Activated T-cell treated with anti-CD3 and anti-CD28 coated beads, Interleukin-2, amount 50 U/mL, for 4 hours (primary cell): Measurements from ENCODE around the gene HOXC10. TPM values are rescaled to one million over a fixed set of nuclear protein-coding genes. Genes with fewer than 3 reads are reported as not detected.

ENCODE experiments used
- ATAC-seq, 2 donors: fragments of 200-7000 bp; cut with Tn5 transposase; one replicate each; pipeline ENCODE4 v1.10.0; 2021
- DNase-seq: peaks from one replicate; pipeline ENCODE4 v3.0.0-alpha.2; 2020
- H3K27me3 Mint-ChIP-seq: one replicate; pipeline ENCODE4 v1.8.0; 2021; ENCODE audit warnings: low read depth, mixed read lengths
- H3K36me3 Mint-ChIP-seq: one replicate; pipeline ENCODE4 v1.8.0; 2022; ENCODE audit warnings: mixed read lengths; ENCODE audit not compliant: insufficient read depth
- H3K4me1 Mint-ChIP-seq: one replicate; pipeline ENCODE4 v1.8.0; 2021; ENCODE audit warnings: low read depth, mixed read lengths
- H3K4me3 Mint-ChIP-seq: one replicate; pipeline ENCODE4 v1.8.0; 2021; ENCODE audit warnings: mild to moderate bottlenecking, moderate library complexity, mixed read lengths
- H3K9me3 Mint-ChIP-seq: one replicate; pipeline ENCODE4 v1.8.0; 2021; ENCODE audit warnings: mixed read lengths
- total RNA-seq, 3 donors: library from RNA; stranded (reverse); gene quantifications; one replicate each; pipeline ENCODE4 v1.2.1, GENCODE V29; 2021

Gene HOXC10
- total RNA-seq, 3 donors from 2014 or later: not detected

DNA sequence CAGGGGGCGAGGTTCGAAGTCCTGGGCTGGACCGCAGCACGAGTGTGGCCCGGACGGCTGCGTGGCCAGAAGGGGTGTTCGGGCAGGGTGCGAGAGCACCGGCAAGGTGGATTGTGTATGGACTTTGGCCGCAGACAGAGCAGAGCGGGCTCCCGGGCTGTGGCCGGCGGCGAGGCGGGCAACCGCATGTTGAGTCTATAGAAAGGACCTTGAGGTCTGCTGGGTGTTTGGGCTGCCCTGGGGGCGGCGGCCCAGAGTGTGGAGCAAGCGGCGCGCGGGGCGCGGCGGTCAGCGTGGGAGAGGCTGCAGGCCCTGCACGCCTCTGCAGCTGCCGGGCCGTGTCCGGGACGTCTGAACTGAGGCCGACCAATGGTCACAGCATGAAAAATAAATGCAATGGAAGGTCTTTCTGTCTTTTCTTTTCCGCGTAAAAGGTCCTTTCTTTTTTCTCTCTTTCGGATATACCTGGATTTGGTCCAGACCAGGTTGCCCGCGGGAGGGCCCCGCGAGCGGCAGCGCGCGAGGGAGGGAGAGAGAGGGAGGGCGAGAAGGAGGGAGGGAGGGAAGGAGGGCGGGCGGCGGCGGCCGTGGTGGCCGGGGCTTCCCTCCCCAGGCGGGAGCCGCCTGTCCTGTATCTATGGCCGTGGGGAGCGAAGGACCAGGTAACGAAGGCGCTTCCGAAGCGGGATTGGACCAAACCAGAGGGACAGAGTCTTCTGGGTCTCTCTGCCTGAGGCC, 9.5 kb downstream of the HOXC10 start:
- DNase-seq (no peak), ATAC-seq (no peak)
- H3K36me3 Mint-ChIP-seq: no peaks in the 10 kb centered on the region
- H3K4me3 Mint-ChIP-seq: peak overlapping the region; percentile 82
- no peaks in the 10 kb centered on the region for H3K9me3 Mint-ChIP-seq
- H3K27me3 Mint-ChIP-seq: peaks cover 94% of the 10 kb centered on the region
- peaks cover 40% of the 10 kb centered on the region for H3K4me1 Mint-ChIP-seq

DNA sequence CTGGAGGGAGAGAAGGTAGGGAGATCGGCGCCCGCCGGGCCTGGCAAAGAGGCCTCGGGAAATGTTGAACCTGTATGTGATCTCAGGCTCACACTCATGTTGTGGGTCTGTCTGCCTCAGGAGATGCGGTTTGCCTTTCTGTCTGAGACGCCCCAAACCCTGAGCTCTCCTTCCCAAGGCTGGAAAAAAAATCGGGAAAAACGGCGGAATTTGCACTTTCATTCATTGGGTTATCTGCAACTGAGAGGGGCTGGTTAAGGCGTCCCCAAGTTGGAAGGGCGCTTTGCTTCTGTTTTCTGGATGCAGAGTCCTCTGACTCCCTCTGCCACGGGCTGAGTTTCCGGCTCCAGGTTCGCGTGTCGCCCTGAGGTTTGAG, 10.0 kb downstream of the HOXC10 start:
- Mint-ChIP-seq H3K9me3 (no peaks in the 10 kb centered on the region), H3K4me3 (peak overlapping the region; percentile 82), H3K36me3 (no peaks in the 10 kb centered on the region), H3K27me3 (peaks cover 94% of the 10 kb centered on the region), H3K4me1 (peaks cover 36% of the 10 kb centered on the region)
- ATAC-seq (peak; percentile 15 to 20), DNase-seq (no peak)

DNA sequence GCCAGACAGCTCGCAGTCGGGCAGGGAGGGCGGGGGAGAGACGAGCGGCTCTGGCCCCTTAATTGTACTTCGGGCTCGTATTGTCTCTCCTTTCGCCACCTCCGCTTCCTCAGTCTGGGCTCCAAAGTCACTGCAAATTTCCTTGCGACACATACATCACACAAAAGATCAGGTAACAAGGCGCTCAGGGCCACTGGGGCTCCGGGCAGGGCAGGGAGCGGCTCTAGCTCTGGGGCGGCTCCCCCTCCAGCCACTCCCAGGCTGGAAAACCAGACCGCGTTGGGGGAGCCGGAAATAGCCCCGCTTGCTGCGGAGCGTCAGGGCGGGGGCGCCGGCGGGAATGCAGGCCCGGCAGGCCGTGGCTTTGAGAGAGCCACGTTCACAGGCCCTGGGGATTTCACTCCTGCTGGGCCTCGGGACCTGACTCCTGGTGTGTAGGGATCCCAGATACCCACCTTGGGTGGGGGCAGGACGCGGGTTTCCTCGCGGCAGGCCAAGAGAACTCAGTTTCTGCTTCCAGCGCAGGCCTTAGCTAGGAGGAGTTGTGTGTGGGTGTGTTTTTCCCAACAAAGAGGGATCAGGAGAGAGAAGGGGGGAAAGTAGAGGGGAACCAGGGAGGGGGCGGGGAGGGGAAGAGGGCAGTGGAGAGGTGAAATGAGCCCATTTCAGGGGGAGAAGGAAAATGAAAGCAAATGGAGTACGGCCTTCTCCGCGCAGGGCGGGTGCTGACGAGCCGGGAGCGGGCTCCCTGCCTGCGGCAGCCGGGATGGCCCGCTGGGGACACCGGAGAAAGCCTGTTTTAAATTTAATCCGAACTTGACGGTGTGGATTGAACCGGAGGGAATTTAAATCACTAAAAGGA, 10.7 kb downstream of the HOXC10 start:
- H3K9me3 Mint-ChIP-seq: no peaks in the 10 kb centered on the region
- peaks cover 32% of the 10 kb centered on the region for H3K4me1 Mint-ChIP-seq
- ATAC-seq (peak; percentile 48 to 54), DNase-seq (no peak)
- peaks cover 94% of the 10 kb centered on the region for H3K27me3 Mint-ChIP-seq
- H3K4me3 Mint-ChIP-seq: peak overlapping the region; percentile 82
- H3K36me3 Mint-ChIP-seq: no peaks in the 10 kb centered on the region

DNA sequence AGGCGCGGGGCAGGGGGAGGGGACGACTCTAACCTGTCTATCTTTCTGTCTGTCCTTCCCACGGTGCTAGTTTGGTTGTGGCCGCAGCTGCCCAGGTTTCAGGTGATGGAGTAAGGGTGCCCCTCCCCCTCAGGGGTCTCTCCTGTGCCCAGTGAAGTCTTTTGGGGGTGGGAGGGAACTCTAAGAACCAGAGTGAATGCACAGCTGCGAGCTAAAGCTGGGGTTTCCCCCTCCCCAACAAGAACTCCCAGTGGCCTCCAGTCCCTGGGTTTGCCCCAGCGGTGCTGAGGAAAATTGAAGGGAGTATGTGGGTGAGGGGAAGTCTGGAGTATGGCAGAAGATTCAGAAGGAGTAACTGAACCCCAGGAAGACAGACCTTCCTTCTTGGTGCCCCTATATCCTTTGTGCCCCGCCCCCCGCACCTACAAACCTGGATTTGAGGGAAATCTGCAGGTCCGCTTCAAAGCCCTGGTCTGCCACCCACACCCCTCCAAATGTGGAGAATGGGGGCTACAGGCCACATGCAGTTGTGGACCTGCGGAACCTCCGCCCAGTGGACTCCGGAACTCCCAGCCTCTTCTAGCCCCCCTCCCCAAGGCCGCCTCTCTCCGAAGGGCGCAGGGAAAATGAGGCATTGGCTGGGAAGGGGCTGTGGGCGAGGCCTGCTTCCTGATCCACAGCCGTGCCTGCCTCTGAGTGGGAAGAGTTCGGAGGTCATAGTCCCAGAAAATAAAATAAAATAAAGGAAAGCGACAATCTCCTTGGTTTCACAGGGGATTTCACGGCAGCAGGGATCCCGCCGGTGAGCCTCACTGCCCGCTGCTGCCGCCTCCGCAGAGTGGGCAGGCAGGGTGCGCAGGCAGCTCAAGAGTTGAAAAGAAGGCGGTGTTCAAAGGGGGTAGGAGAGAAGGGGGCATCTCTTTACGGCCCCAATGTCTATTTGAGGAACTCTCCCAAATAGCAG, 11.6 kb downstream of the HOXC10 start:
- peaks cover 94% of the 10 kb centered on the region for H3K27me3 Mint-ChIP-seq
- H3K36me3 Mint-ChIP-seq: no peaks in the 10 kb centered on the region
- ATAC-seq (peak in 1 of 2 donors; percentile 6), DNase-seq (no peak)
- peaks cover 32% of the 10 kb centered on the region for H3K4me1 Mint-ChIP-seq
- no peaks in the 10 kb centered on the region for H3K9me3 Mint-ChIP-seq
- peak overlapping the region; percentile 82 for H3K4me3 Mint-ChIP-seq

DNA sequence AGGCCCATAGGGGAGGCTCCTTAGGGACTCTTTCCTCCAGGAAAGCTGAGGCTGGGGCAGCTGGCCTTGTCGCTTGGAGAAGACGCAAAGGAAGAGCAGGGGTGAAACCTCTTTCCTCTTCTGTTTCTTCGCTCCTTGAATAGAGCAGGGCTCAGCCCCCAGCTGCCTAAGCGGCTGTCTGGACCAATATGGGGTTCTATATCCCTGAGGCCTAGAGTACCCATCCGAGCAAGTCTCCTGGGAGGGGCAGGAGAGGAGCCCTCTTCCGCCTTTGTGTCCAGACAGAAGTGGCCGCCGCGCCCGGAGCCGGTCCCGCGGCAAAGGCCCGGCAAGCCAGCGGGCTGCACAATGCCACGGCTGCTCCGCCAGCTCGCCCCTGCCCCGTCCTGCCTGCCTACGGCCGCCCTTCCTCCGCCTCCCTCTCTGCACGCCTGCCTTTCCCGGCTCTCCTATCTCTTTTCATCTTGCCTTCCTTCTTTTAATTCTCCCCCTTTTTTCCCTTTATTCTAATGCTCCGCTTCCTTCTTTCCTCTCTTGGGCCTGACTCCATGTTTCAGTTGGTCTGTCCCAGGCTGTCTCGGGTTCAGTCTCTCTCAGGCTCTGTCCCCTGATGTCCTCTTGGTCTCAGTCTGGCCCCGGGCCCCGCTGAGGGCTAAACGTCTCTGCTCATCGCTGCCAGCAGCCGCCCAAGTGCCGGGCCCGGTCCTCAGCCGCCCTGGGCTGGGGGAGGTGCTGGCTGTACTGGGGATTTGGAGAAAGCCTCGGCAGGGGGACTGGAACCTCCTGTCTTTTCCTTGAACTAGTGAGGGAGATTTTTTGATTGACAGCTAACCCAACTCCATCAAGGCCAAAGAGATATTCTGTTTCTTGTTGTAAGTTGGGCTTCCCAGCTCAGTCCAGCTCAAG, 12.5 kb downstream of the HOXC10 start:
- H3K4me3 Mint-ChIP-seq: no peak overlapping the region
- H3K36me3 Mint-ChIP-seq: no peaks in the 10 kb centered on the region
- H3K27me3 Mint-ChIP-seq: peaks cover 94% of the 10 kb centered on the region
- peaks cover 35% of the 10 kb centered on the region for H3K4me1 Mint-ChIP-seq
- ATAC-seq (no peak), DNase-seq (no peak)
- no peaks in the 10 kb centered on the region for H3K9me3 Mint-ChIP-seq

DNA sequence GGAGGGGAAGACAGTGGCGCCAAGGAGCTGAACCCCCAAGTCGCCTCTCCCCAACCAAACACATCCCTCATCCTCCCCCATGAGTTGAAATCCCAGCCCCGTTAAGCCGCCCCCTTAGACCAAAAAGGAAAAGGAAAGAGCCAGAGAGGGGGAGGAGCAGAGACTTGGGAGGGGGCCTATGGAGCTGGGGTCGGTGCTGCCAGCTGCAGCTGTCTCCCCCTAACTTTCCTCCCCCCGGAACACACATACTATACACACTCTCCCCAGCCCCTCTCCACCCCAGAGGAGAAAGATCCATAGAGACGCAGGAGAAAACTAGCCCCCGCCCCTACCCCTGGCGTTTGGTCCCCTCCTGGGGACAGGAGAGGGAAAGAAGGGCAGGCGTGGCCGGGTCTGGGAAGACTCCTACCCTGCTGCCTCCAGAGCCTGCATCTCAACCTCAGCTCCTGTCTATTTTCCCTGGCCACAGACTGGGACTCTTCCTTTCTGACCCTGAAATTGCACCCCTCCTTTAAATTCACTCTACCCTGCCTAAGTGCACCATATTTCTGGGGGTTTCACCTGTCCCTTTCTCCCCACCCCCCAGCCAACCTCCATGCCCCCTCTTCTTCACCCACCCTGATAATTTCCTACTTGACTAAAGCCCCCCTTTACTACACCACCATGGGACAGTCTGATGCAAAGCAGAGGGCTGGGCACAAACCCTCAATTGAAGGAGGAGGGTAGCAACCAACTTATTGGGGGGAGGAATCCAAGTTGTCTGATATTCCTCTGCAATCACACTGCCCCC, 13.4 kb downstream of the HOXC10 start:
- no peaks in the 10 kb centered on the region for H3K9me3 Mint-ChIP-seq
- ATAC-seq: no peak
- H3K4me1 Mint-ChIP-seq: peaks cover 36% of the 10 kb centered on the region
- no peak overlapping the region for H3K4me3 Mint-ChIP-seq
- no peaks in the 10 kb centered on the region for H3K36me3 Mint-ChIP-seq
- H3K27me3 Mint-ChIP-seq: peaks cover 95% of the 10 kb centered on the region
- DNase-seq: no peak

DNA sequence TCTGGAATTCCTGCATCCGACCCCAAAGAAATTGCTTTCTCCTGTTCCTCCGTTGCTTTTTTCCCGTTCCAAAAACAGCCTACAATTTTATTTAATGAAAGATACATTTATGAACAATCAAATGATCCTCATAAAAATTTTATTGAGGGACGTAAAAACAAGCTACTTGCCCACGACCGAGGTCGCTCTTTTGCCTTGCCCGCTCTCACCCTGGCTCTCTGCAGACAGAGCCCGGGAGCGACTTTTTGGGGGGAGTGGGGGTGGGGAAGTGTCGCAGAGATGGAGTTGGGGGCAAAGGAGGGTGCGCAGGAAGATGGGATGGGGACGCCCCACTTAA, 13.9 kb downstream of the HOXC10 start:
- ATAC-seq: no peak
- no peaks in the 10 kb centered on the region for H3K36me3 Mint-ChIP-seq
- DNase-seq: no peak
- H3K9me3 Mint-ChIP-seq: no peaks in the 10 kb centered on the region
- H3K27me3 Mint-ChIP-seq: peaks cover 95% of the 10 kb centered on the region
- H3K4me3 Mint-ChIP-seq: no peak overlapping the region
- H3K4me1 Mint-ChIP-seq: peaks cover 35% of the 10 kb centered on the region

DNA sequence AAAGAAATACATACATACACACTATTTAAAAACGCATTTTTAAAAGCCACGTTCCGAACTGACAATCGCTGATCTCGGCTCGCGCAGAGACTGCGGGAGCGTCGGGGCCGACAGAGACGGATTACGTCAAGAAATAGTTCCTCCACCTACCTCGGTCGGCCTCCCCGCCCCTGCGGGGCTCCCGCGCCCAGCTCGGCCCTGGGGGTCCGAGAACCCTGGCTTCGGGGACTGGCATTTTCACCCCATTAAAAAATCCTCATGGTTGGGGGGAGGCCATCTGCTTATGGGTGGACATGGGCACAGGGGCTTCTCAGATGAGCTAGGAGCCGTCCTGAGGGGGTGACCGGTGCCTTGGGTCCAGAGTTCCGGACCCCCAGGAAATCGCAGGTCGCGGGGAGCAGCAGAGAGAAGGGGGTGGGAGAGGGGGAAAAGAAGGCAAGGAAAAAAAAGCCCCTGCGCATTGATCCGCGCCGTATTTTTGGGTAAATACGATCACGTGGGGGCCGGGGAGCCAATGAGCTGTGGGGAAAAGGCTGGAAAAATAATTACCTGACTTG, 14.7 kb downstream of the HOXC10 start:
- no peak for ATAC-seq
- no peaks in the 10 kb centered on the region for H3K36me3 Mint-ChIP-seq
- H3K27me3 Mint-ChIP-seq: peaks cover 95% of the 10 kb centered on the region
- H3K9me3 Mint-ChIP-seq: no peaks in the 10 kb centered on the region
- H3K4me1 Mint-ChIP-seq: peaks cover 31% of the 10 kb centered on the region
- no peak for DNase-seq
- peak overlapping the region; percentile 13 for H3K4me3 Mint-ChIP-seq

DNA sequence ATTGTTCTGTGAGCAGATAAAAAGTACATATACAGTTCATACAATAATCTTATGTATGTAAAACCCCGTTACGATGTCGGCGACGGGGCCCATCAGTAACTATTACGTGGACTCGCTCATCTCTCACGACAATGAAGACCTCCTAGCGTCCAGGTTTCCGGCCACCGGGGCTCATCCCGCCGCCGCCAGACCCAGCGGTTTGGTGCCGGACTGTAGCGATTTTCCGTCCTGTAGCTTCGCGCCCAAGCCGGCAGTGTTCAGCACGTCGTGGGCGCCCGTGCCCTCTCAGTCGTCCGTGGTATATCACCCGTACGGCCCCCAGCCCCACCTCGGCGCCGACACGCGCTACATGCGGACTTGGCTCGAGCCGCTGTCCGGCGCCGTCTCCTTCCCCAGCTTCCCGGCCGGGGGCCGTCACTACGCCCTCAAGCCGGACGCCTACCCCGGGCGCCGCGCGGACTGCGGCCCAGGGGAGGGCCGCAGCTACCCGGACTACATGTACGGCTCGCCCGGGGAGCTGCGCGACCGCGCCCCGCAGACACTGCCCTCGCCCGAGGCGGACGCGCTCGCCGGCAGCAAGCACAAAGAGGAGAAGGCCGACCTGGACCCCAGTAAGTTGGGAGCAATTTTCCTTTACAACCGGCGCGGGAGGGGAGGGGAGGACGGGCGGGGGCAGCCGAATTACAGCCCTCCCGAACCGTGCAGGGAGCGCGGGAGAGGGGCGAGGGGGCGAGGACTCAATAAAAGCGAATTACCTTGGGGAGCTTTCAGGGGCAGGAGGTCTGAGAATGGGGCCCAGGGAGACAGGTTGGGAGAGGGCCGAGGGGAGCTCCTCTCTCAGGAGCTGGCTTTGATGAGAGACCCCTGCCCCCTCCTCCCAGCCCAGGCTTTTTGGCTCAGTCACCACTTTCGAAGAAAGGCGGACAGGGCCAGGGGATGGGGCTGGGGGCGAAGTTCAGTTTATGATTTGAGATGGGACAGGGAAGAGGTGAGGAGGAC, 15.5 kb downstream of the HOXC10 start, which contains the start of gene HOXC9:
Gene HOXC9 (plus strand): TSS at position 46 of the 999 bp plus-strand sequence. CDS start 28 bp downstream, at position 74.
- Mint-ChIP-seq H3K36me3 (no peaks in the 10 kb centered on the region), H3K9me3 (no peaks in the 10 kb centered on the region), H3K4me1 (peaks cover 24% of the 10 kb centered on the region), H3K27me3 (peaks cover 93% of the 10 kb centered on the region), H3K4me3 (peak within 1 kb of the TSS; percentile 13)
- no peak for ATAC-seq
- DNase-seq: no peak

DNA sequence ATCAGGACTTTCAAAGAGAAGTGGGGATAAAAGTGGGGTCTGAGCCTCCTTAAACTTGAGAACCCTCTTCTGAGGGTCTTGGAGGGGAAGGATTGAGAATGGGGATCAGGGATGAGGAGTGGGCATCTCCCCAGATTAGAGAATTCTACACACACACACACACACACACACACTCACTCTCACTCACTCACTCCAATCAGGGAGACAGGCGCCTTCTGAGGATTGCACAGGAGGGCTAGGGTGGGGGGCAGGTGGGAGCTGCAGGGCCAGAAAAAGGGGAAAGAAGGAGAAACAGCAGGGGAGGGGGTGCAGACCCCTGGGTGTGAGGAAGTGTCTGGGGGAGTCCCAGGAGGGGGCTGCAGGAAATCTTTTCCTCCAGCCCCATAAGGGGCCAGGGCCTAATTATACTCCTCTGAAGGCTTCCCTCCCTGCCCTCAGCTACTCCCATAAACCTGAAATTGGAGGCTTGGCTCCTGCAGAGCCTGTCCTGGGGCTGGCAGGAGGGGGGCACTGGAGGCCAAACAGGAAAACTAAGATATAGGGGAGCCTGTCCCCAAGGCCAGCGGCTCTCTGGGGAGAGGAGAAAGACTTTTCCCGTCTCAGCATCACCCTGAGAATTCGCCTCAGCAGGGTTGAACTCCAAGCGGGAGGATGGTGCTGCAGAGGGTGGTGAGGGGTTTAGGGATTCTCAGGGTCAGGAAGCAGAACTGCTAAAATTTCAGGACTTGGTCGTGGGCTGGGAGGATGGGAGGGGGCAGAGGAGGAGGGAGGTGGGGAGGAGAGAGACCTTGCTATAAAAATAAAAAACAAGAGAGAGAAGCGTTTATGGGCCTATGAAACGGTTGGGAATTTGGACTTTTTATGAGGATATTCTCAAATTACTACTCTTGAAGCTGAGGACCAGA, 16.6 kb downstream of the HOXC10 start:
- Mint-ChIP-seq H3K27me3 (peaks cover 95% of the 10 kb centered on the region), H3K4me3 (no peak overlapping the region), H3K4me1 (peaks cover 23% of the 10 kb centered on the region), H3K36me3 (no peaks in the 10 kb centered on the region), H3K9me3 (no peaks in the 10 kb centered on the region)
- ATAC-seq (no peak), DNase-seq (no peak)
